ENCODE results near the gene KIF26B. TPM values are rescaled to one million over a fixed set of nuclear protein-coding genes. Genes with fewer than 3 reads are reported as not detected.

KIF26B gene
- total RNA-seq, 2 donors from 2014 or later: 0.83 to 1.3 TPM

DNA sequence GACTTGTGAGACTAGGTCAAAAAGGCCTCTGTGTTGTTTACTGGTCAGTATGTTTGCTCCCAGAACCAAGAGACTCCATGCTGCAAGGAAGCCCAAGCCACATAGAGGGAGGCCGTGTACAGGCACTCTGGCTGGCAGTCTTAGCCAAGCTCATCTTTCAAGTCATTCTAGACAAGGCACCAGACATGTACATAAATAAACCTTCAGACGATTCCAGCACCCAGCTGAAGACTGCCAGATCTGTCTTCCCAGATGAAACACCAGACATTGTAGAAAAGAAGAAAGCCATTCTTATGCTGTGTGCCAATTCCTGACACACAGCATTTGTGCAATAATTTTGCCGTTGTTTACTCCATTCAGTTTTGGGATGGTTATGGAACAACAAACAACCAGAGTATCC lies 595.5 kb downstream of the KIF26B start:
- H3K4me1 ChIP-seq: no peaks in the 10 kb centered on the region
- H3K4me3 ChIP-seq: no peak overlapping the region
- H3K27ac ChIP-seq: no peak overlapping the region
- H3K36me3 ChIP-seq: no peaks in the 10 kb centered on the region
- no peak for DNase-seq (ENCODE audit: low spot score)
- TF ChIP-seq, protein P1, sequence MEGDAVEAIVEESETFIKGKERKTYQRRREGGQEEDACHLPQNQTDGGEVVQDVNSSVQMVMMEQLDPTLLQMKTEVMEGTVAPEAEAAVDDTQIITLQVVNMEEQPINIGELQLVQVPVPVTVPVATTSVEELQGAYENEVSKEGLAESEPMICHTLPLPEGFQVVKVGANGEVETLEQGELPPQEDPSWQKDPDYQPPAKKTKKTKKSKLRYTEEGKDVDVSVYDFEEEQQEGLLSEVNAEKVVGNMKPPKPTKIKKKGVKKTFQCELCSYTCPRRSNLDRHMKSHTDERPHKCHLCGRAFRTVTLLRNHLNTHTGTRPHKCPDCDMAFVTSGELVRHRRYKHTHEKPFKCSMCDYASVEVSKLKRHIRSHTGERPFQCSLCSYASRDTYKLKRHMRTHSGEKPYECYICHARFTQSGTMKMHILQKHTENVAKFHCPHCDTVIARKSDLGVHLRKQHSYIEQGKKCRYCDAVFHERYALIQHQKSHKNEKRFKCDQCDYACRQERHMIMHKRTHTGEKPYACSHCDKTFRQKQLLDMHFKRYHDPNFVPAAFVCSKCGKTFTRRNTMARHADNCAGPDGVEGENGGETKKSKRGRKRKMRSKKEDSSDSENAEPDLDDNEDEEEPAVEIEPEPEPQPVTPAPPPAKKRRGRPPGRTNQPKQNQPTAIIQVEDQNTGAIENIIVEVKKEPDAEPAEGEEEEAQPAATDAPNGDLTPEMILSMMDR (IDR thresholded peaks at IDR 0.05): no peak
- H3K27me3 ChIP-seq: no peaks in the 10 kb centered on the region
- peaks cover 0 to 18% of the 10 kb centered on the region in 2 donors for H3K9me3 ChIP-seq

DNA sequence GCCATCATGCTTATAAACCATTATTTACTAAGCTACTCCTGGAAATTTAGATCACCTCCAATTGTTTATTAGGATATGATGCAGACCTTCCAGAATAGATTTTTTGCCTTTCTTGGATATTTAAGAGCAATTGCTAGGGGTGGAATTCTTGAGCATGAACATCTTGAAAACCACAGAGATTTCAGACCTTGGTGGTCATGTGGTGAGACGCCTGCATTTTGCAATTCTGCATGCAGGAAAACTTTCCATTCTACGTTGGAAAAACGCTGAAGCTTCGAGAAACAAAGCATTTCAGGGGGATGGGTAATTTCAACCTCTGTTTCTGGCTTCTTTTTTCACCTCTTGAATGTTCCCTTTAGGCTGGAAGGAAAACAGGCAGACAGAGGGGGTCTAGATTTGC lies 596.3 kb downstream of the KIF26B start:
- no peaks in the 10 kb centered on the region for H3K36me3 ChIP-seq
- H3K4me1 ChIP-seq: no peaks in the 10 kb centered on the region
- peaks cover 0 to 24% of the 10 kb centered on the region in 2 donors for H3K9me3 ChIP-seq
- TF ChIP-seq, protein P1 (IDR thresholded peaks at IDR 0.05): no peak
- no peak overlapping the region for H3K27ac ChIP-seq
- no peaks in the 10 kb centered on the region for H3K27me3 ChIP-seq
- H3K4me3 ChIP-seq: no peak overlapping the region
- no peak for DNase-seq (ENCODE audit: low spot score)

DNA sequence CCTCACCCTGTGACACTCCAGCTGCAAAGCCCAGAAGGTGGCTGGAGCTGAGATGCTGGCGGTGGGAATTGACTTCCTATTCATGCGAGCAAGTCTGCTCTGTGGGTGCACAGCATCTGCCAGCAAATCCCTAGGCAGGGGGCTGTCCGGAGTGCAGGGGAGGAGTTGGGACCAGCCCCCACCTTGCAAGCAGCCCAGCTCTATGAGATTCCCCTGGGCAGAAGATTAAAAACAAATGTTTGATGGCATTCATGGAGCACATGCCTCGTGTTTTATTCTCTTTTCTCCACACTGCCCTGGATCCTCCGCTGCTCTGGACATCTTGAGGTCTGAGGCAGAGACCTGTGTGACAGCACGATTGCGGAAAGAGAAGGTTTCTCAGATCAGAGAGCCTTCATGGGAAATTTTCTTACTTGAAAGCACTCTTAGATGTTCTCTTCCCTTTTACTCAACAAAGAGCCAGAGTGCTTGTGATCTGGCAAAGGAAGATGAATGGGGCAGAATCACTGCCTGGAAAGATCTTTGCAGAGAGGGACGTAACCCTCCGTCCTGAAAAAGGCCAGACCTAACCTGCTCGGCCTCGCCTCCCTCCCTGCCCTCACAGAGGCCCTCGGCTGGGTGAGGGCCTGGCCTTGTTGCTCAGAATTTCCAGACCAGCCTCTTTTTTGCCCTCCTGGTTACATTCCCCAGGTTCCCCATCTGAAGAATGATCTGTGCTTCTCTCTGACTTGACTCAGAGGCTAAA lies 597.1 kb downstream of the KIF26B start:
- Histone ChIP-seq H3K4me1 (no peaks in the 10 kb centered on the region), H3K36me3 (no peaks in the 10 kb centered on the region), H3K27me3 (no peaks in the 10 kb centered on the region), H3K9me3 (peaks cover 0 to 19% of the 10 kb centered on the region in 2 donors), H3K4me3 (no peak overlapping the region), H3K27ac (no peak overlapping the region)
- TF ChIP-seq, protein P1 (IDR thresholded peaks at IDR 0.05): no peak
- DNase-seq (ENCODE audit: low spot score): no peak

DNA sequence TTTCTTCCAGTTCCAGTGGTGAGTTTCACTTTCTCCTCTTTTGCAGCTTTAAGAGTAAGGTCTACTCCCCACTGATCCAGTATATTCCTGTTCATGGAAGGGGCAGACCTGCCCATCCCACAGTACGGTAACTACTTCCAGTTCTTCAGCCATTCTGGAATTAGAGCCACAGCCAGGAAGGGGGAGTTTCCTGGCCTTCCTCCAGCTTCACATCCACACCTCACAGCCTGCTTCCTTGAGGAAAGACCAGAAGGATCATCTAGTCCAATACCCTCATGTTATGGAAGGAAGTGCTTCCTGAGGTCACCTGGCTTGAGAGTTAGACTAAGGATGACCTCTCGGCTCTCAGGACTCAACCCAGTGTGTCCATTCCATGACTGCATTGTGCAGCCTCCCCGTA lies 597.8 kb downstream of the KIF26B start:
- TF ChIP-seq, protein P1 (IDR thresholded peaks at IDR 0.05): no peak
- no peaks in the 10 kb centered on the region for H3K36me3 ChIP-seq
- H3K27ac ChIP-seq: no peak overlapping the region
- H3K4me1 ChIP-seq: no peaks in the 10 kb centered on the region
- H3K9me3 ChIP-seq: peaks cover 0 to 19% of the 10 kb centered on the region in 2 donors
- no peaks in the 10 kb centered on the region for H3K27me3 ChIP-seq
- no peak for DNase-seq (ENCODE audit: low spot score)
- H3K4me3 ChIP-seq: no peak overlapping the region

DNA sequence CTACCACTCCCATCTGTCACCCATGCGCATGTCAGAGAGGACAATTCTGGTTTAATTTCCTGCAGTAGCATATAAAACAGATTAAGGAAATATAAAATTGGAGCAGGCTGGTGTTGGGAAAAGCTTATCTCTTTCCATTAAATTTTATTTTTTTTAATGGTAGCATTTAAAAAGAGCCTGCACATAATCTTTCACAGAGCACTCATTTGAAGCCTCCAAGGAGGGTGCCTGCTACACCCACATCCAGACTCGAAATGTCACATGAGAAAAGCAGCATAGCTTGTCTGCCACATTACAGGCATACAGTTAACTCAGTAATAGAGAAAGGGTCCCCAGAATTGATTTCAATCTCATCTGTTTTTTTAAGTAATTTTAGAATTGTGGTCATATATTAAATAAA lies 599.0 kb downstream of the KIF26B start:
- no peak overlapping the region for H3K4me3 ChIP-seq
- H3K4me1 ChIP-seq: no peaks in the 10 kb centered on the region
- H3K36me3 ChIP-seq: no peaks in the 10 kb centered on the region
- no peak overlapping the region for H3K27ac ChIP-seq
- peaks cover 0 to 19% of the 10 kb centered on the region in 2 donors for H3K9me3 ChIP-seq
- DNase-seq (ENCODE audit: low spot score): no peak
- TF ChIP-seq, protein P1 (IDR thresholded peaks at IDR 0.05): no peak
- no peaks in the 10 kb centered on the region for H3K27me3 ChIP-seq
